ENCODE results near the gene NRXN2. TPM values are rescaled to one million over a fixed set of nuclear protein-coding genes. Genes with fewer than 3 reads are reported as not detected.
"Not testable (repeated sequence)": the region's sequence is repeated elsewhere in the genome, so short reads cannot be mapped to it uniquely, and the experiment has no call there.

NRXN2 gene
- total RNA-seq, 2 experiments from 2014 or later = 0.08 TPM; not detected in 1

GRCh38 chr11:64598106-64598796, 124.7 kb downstream of the NRXN2 start:
- Mint-ChIP-seq H3K4me3 (no peak overlapping the region), H3K9me3 (peaks cover 4% of the 10 kb centered on the region), H3K27ac (no peak overlapping the region), H3K4me1 (no peaks in the 10 kb centered on the region), H3K36me3 (ENCODE audit: low read depth) (no peaks in the 10 kb centered on the region), H3K27me3 (no peaks in the 10 kb centered on the region)
- ChIA-PET CTCF (no interaction called here), POLR2A (no interaction called here)
- DNase-seq = no peak

- Mint-ChIP-seq H3K4me1 (no peaks in the 10 kb centered on the region), H3K4me3 (no peak overlapping the region), H3K36me3 (ENCODE audit: low read depth) (no peaks in the 10 kb centered on the region)
These were observed 125.3 kb downstream of the NRXN2 start for GRCh38 chr11:64597671-64598101.

GRCh38 chr11:64595922-64596321, 127.1 kb downstream of the NRXN2 start:
- H3K9me3 Mint-ChIP-seq; H3K27me3 Mint-ChIP-seq; CTCF ChIA-PET; DNase-seq; H3K4me3 Mint-ChIP-seq; H3K4me1 Mint-ChIP-seq; H3K27ac Mint-ChIP-seq; H3K36me3 Mint-ChIP-seq (ENCODE audit: low read depth); POLR2A ChIA-PET: not testable (repeated sequence)

More at GRCh38 chr11:64597671-64598101, 125.3 kb downstream of the NRXN2 start:
- Mint-ChIP-seq H3K27ac (no peak overlapping the region), H3K9me3 (peaks cover 4% of the 10 kb centered on the region), H3K27me3 (no peaks in the 10 kb centered on the region)
- ChIA-PET POLR2A (no interaction called here), CTCF (no interaction called here)
- no peak for DNase-seq

GRCh38 chr11:64594159-64594939, 128.6 kb downstream of the NRXN2 start:
- Mint-ChIP-seq H3K9me3 (peaks cover 6% of the 10 kb centered on the region), H3K4me3 (no peak overlapping the region), H3K27me3 (no peaks in the 10 kb centered on the region), H3K4me1 (no peaks in the 10 kb centered on the region), H3K36me3 (ENCODE audit: low read depth) (no peaks in the 10 kb centered on the region), H3K27ac (no peak overlapping the region)
- ChIA-PET CTCF (no interaction called here), POLR2A (no interaction called here)
- DNase-seq = no peak

GRCh38 chr11:64593156-64594105, 129.6 kb downstream of the NRXN2 start:
- ChIA-PET CTCF (no interaction called here), POLR2A (no interaction called here)
- peaks cover 8% of the 10 kb centered on the region for H3K9me3 Mint-ChIP-seq
- no peaks in the 10 kb centered on the region for H3K36me3 Mint-ChIP-seq (ENCODE audit: low read depth)
- peaks cover 3% of the 10 kb centered on the region for H3K27me3 Mint-ChIP-seq
- H3K27ac Mint-ChIP-seq = no peak overlapping the region
- H3K4me3 Mint-ChIP-seq = no peak overlapping the region
- H3K4me1 Mint-ChIP-seq = no peaks in the 10 kb centered on the region
- no peak for DNase-seq

GRCh38 chr11:64592656-64593055, 130.3 kb downstream of the NRXN2 start:
- Mint-ChIP-seq H3K4me1 (no peaks in the 10 kb centered on the region), H3K9me3 (peaks cover 15% of the 10 kb centered on the region), H3K27ac (no peak overlapping the region), H3K27me3 (peaks cover 10% of the 10 kb centered on the region), H3K36me3 (ENCODE audit: low read depth) (no peaks in the 10 kb centered on the region), H3K4me3 (no peak overlapping the region)
- no peak for DNase-seq
- CTCF ChIA-PET = no interaction called here
- POLR2A ChIA-PET = no interaction called here

- ChIA-PET CTCF (no interaction called here), POLR2A (no interaction called here)
- Mint-ChIP-seq H3K9me3 (peaks cover 14% of the 10 kb centered on the region), H3K4me3 (no peak overlapping the region), H3K27me3 (peaks cover 10% of the 10 kb centered on the region), H3K36me3 (ENCODE audit: low read depth) (no peaks in the 10 kb centered on the region), H3K27ac (no peak overlapping the region), H3K4me1 (no peaks in the 10 kb centered on the region)
- DNase-seq = no peak
These were observed 130.8 kb downstream of the NRXN2 start for GRCh38 chr11:64592234-64592615.

GRCh38 chr11:64591257-64592233, 131.5 kb downstream of the NRXN2 start:
- Mint-ChIP-seq H3K27ac (no peak overlapping the region), H3K27me3 (peaks cover 12% of the 10 kb centered on the region), H3K4me3 (no peak overlapping the region), H3K9me3 (peaks cover 11% of the 10 kb centered on the region), H3K36me3 (ENCODE audit: low read depth) (no peaks in the 10 kb centered on the region), H3K4me1 (no peaks in the 10 kb centered on the region)
- no peak for DNase-seq
- CTCF ChIA-PET = no interaction called here
- POLR2A ChIA-PET = no interaction called here

GRCh38 chr11:64590763-64591221, 132.2 kb downstream of the NRXN2 start, which contains the start of gene SLC22A12:
TSS of gene SLC22A12 (plus strand) at chr11:64591220. CDS start at chr11:64591557, 337 bp downstream.
- H3K36me3 Mint-ChIP-seq (ENCODE audit: low read depth) = no peaks in the 10 kb centered on the region
- no peak within 1 kb of the TSS for H3K27ac Mint-ChIP-seq
- H3K9me3 Mint-ChIP-seq = peaks cover 11% of the 10 kb centered on the region
- H3K4me1 Mint-ChIP-seq = no peaks in the 10 kb centered on the region
- CTCF ChIA-PET = no interaction called here
- no peak for DNase-seq
- H3K27me3 Mint-ChIP-seq = peaks cover 19% of the 10 kb centered on the region
- no peak within 1 kb of the TSS for H3K4me3 Mint-ChIP-seq
- POLR2A ChIA-PET = no interaction called here

- Mint-ChIP-seq H3K27me3 (peaks cover 19% of the 10 kb centered on the region), H3K9me3 (peaks cover 11% of the 10 kb centered on the region), H3K4me3 (no peak overlapping the region), H3K4me1 (no peaks in the 10 kb centered on the region), H3K27ac (no peak overlapping the region), H3K36me3 (ENCODE audit: low read depth) (no peaks in the 10 kb centered on the region)
- DNase-seq = no peak
- POLR2A ChIA-PET = no interaction called here
- CTCF ChIA-PET = no interaction called here
These were observed 134.3 kb downstream of the NRXN2 start for GRCh38 chr11:64588701-64589100.

GRCh38 chr11:64586366-64586765, 136.6 kb downstream of the NRXN2 start:
- ChIA-PET POLR2A (no interaction called here), CTCF (interaction anchor here (0.6 kb wide), 1 partner anchor 498 kb away, joined by 3 read pairs; the partner anchor contains the start of genes CDCA5 and ZFPL1)
- H3K27ac Mint-ChIP-seq = no peak overlapping the region
- no peaks in the 10 kb centered on the region for H3K4me1 Mint-ChIP-seq
- no peak for DNase-seq
- H3K4me3 Mint-ChIP-seq = no peak overlapping the region
- H3K36me3 Mint-ChIP-seq (ENCODE audit: low read depth) = no peaks in the 10 kb centered on the region
- peaks cover 11% of the 10 kb centered on the region for H3K9me3 Mint-ChIP-seq
- H3K27me3 Mint-ChIP-seq = peaks cover 19% of the 10 kb centered on the region

GRCh38 chr11:64585150-64585549, 137.8 kb downstream of the NRXN2 start:
- Mint-ChIP-seq H3K4me3 (no peak overlapping the region), H3K27ac (no peak overlapping the region), H3K27me3 (peaks cover 19% of the 10 kb centered on the region), H3K9me3 (peaks cover 11% of the 10 kb centered on the region), H3K36me3 (ENCODE audit: low read depth) (no peaks in the 10 kb centered on the region), H3K4me1 (no peaks in the 10 kb centered on the region)
- DNase-seq = no peak
- ChIA-PET CTCF (no interaction called here), POLR2A (no interaction called here)

Measured in activated CD4-positive, alpha-beta memory T cell treated with anti-CD3 and anti-CD28 coated beads, Interleukin-2, amount 10 ng/mL, durations not matched to agents 7 days and 5 days (primary cell).